ENCODE results near the gene CFAP141. TPM values are rescaled to one million over a fixed set of nuclear protein-coding genes. Genes with fewer than 3 reads are reported as not detected.

CFAP141 gene
- total and polyA plus RNA-seq, 4 donors = not detected

- WGBS = 16% methylated on average over 1 of the region's 1 CpG
- no peak for TF ChIP-seq RAD21 (IDR thresholded peaks at IDR 0.05)
- TF ChIP-seq EGR1 (IDR thresholded peaks at IDR 0.05; ENCODE audit: low read depth in 2 of 2) = no peak
- TF ChIP-seq GABPA (IDR thresholded peaks at IDR 0.05 in 1 of 2, conservative IDR thresholded peaks at IDR 0.05 in 1 of 2) = no peak
- TF ChIP-seq YY1 (IDR thresholded peaks at IDR 0.05) = no peak
- TF ChIP-seq NR2F2 (IDR thresholded peaks at IDR 0.05) = no peak
- TF ChIP-seq, protein P1, sequence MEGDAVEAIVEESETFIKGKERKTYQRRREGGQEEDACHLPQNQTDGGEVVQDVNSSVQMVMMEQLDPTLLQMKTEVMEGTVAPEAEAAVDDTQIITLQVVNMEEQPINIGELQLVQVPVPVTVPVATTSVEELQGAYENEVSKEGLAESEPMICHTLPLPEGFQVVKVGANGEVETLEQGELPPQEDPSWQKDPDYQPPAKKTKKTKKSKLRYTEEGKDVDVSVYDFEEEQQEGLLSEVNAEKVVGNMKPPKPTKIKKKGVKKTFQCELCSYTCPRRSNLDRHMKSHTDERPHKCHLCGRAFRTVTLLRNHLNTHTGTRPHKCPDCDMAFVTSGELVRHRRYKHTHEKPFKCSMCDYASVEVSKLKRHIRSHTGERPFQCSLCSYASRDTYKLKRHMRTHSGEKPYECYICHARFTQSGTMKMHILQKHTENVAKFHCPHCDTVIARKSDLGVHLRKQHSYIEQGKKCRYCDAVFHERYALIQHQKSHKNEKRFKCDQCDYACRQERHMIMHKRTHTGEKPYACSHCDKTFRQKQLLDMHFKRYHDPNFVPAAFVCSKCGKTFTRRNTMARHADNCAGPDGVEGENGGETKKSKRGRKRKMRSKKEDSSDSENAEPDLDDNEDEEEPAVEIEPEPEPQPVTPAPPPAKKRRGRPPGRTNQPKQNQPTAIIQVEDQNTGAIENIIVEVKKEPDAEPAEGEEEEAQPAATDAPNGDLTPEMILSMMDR (IDR thresholded peaks at IDR 0.05; ENCODE audit: low read depth, low read length, missing input control) = no peak
- no peak for TF ChIP-seq FOXA1 (IDR thresholded peaks at IDR 0.05)
- TF ChIP-seq ZBTB33 (IDR thresholded peaks at IDR 0.05) = no peak
- no peak for TF ChIP-seq MAX (IDR thresholded peaks at IDR 0.05)
- no peak for TF ChIP-seq HNF4A (conservative IDR thresholded peaks at IDR 0.05)
- no peak for TF ChIP-seq RXRA (IDR thresholded peaks at IDR 0.05)
- TF ChIP-seq HNF4G (IDR thresholded peaks at IDR 0.05) = no peak
- TF ChIP-seq FOXA2 (IDR thresholded peaks at IDR 0.05) = no peak
- no peak for TF ChIP-seq SP1 (IDR thresholded peaks at IDR 0.05)
- no peak for TF ChIP-seq JUND (IDR thresholded peaks at IDR 0.05)
- no peak for TF ChIP-seq ATF3 (IDR thresholded peaks at IDR 0.05)
- TF ChIP-seq TAF1 (conservative IDR thresholded peaks at IDR 0.05) = no peak
- no peak for TF ChIP-seq REST (IDR thresholded peaks at IDR 0.05)
- no peak for DNase-seq (ENCODE audit: low spot score)
- H3K4me3 ChIP-seq (ENCODE audit: low read depth in 1 of 3, low read length in 3 of 3) = no peak overlapping the region
- H3K27ac ChIP-seq (ENCODE audit: low read depth in 1 of 2, low read length in 2 of 2) = no peak overlapping the region
- no peaks in the 10 kb centered on the region for H3K4me1 ChIP-seq (ENCODE audit: control insufficient read depth in 4 of 4, insufficient read depth in 4 of 4, low read length in 3 of 4)
- H3K9me3 ChIP-seq (ENCODE audit: control insufficient read depth in 4 of 4, low read length in 3 of 4) = no peaks in the 10 kb centered on the region
- no peak overlapping the region for H3K9ac ChIP-seq (ENCODE audit: low read depth in 1 of 2, low read length in 2 of 2)
- H3K27me3 ChIP-seq (ENCODE audit: control insufficient read depth in 4 of 4, insufficient read depth in 4 of 4, low read length in 3 of 4) = no peaks in the 10 kb centered on the region
- no peaks in the 10 kb centered on the region for H3K36me3 ChIP-seq (ENCODE audit: control insufficient read depth in 4 of 4, insufficient read depth in 3 of 4, low read depth in 1 of 4, low read length in 3 of 4)
Observed at GRCh38 chr1:154190550-154190949, 15.6 kb downstream of the CFAP141 start.
